IPS DF 4.7 (cell line): ENCODE data around the gene SNED1.

ENCODE experiments used
- DNase-seq: peaks from one replicate; pipeline ENCODE4 v3.0.0-alpha.2; 2013; ENCODE audit warnings: low spot score; ENCODE audit errors: extremely low read depth

SNED1 gene

GRCh38 chr2:240960309-240960970 is 38.0 kb upstream of the SNED1 start:
- no peak for DNase-seq

- no peak for DNase-seq
Measured at GRCh38 chr2:240960971-240961876, 37.2 kb upstream of the SNED1 start.

- no peak for DNase-seq
Measured at GRCh38 chr2:240961910-240962299, 36.5 kb upstream of the SNED1 start.

- no peak for DNase-seq
Measured at GRCh38 chr2:240962300-240963064, 35.9 kb upstream of the SNED1 start.

- DNase-seq, result no peak
Measured at GRCh38 chr2:240963065-240963867, 35.2 kb upstream of the SNED1 start.

- no peak for DNase-seq
Measured at GRCh38 chr2:240963868-240964703, 34.3 kb upstream of the SNED1 start.

- no peak for DNase-seq
Measured at GRCh38 chr2:240964704-240965295, 33.6 kb upstream of the SNED1 start.

- DNase-seq, result no peak
Measured at GRCh38 chr2:240965296-240965904, 33.0 kb upstream of the SNED1 start.

- no peak for DNase-seq
Measured at GRCh38 chr2:240965905-240966456, 32.4 kb upstream of the SNED1 start.

GRCh38 chr2:240966457-240966905 is 31.9 kb upstream of the SNED1 start:
- DNase-seq, result no peak

GRCh38 chr2:240966906-240967680 is 31.3 kb upstream of the SNED1 start:
- DNase-seq, result no peak

- no peak for DNase-seq
Measured at GRCh38 chr2:240967681-240968621, 30.5 kb upstream of the SNED1 start.

- no peak for DNase-seq
Measured at GRCh38 chr2:240968731-240969624, 29.4 kb upstream of the SNED1 start.

- DNase-seq, result no peak
Measured at GRCh38 chr2:240970104-240970503, 28.3 kb upstream of the SNED1 start.

- DNase-seq, result no peak
Measured at GRCh38 chr2:240970816-240971215, 27.6 kb upstream of the SNED1 start.

- DNase-seq, result no peak
Measured at GRCh38 chr2:240972201-240972600, 26.2 kb upstream of the SNED1 start.
